Measurements from ENCODE around the gene MTO1.
"Not testable (repeated sequence)": the region's sequence is repeated elsewhere in the genome, so short reads cannot be mapped to it uniquely, and the experiment has no call there.

The MTO1 gene

DNA sequence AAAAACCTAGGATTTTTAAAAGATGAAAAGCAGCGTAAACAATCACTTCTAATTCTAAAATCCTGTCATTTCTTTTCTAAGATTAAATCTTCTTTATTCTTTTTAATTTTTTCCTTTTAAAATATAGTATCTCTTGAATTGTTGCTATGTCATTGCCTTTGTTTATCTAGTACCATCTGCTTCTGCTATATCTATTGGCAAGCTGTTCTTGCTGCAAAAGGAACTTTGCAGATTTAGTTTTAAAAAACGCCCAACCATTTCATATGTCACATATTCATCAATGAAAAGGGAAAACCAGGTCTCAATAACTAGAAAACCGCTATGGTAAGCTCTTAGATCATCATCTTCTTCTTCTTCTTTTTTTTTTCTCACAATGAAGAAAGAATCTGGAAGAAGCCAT lies 70.8 kb downstream of the MTO1 start:
- DNase-seq = no peak

DNA sequence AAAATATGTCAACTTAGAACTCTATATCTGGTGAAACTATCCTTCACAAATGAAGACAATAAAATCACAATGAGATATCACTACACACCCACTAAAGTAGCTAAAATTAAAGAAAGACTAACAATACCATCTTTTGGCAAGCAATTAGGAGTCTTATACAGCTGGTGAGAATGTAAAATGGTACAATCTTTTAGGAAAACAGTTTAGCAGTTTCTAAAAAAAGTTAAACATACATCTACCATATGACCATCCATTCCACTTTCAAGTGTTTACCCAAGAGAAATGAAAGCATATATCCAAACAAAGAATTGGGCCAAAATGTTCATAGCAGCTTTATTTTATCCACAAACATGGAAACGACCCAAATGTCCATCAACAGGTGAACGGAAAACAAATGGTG lies 73.1 kb downstream of the MTO1 start:
- no peak for DNase-seq

DNA sequence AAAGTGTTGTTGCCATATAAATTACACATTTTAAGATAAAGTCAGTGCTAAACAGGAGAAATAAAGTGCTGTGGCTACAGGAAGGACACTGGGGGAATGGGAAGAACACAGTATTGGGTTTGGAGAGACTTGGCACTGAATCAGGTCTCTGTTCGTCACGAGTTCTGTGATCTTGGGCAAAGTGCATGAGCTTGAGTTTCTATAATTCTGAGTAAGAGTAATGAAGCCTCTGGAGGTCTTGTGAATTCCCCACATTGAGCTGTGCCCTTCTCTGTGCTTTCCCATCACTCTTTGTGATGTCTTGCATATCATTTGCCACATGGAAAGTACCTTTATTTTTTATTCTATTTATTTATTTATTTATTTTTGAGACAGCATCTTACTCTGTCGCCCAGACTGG lies 76.1 kb downstream of the MTO1 start:
- DNase-seq = no peak

DNA sequence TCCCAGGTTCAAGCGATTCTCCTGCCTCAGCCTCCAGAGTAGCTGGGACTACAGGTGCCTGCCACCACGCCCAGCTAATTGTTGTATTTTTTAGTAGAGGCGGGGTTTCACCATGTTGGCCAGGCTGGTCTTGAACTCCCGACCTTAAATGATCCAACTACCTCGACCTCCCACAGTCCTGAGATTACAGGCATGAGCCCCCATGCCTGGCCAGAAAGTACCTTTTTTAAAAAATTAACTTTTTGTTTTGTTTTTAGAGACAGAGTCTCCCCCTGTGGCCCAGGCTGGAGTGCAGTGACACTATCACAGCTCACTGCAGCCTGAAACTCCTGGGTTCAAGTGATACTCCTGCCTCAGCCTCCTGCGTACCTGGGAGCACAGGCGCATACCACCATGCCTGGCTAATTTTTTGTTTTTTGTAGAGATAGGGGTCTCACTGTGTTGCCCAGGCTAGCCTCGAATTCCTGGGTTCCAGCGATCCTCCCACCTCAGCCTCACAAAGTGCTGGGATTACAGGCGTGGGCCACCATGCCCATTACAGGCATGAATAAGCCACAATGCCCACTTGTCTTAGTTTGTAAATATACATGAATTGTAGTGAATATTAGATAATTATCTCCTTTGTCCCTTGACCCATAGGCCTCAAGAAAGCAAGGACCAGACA lies 76.7 kb downstream of the MTO1 start:
- no peak for DNase-seq

DNA sequence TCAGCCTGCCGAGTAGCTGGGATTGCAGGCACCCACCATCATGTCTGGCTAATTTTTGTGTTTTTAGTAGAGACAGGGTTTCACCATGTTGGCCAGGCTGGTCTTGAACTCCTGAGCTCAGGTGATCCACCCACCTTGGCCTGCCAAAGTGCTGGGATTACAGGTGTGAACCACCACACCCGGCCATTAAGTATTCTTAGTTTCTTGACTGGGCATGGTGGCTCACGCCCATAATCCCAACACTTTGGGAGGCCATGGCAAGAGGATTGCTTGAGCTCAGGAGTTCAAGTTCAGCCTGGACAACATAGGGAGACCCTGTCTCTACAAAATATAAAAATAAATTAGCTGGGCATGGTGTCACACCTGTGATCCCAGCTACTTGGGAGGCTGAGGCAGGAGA lies 80.9 kb downstream of the MTO1 start:
- not testable (repeated sequence) for DNase-seq

DNA sequence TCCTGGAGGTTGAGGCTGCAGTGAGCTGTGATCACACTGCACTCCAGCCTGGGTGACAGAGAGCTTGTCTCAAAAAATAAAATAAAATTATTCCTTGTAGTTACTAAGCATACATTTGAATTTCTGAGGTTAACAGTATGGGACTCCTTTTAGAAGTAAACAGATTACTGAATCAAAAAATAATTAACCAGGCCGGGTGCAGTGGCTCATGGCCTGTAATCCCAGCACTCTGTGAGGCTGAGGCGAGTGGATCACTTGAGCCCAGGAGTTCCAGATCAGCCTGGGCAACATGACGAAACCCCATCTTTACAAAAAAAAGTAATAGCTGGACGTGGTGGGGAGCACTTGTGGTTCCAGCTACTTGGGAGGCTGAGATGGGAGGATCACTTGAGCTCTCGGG lies 81.4 kb downstream of the MTO1 start:
- no peak for DNase-seq

DNA sequence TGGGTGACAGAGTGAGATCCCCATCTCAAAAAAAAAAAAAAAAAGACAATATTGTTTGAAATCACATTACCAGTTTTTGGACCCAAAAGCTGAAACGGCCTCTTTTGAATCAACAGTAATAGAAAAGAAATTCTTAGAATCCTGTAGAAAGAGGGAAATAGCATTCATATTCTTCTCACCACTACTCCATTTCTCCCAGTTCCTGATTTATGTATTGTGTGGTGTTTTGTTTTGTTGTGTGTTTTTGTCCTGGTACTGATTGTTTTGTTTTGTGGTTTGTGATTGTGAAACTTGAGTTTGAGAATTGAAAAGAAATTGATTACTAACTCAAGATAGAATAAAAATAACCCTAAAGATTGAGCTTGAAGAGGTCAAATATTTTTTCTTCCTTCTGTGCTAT lies 85.5 kb downstream of the MTO1 start:
- DNase-seq = no peak

DNA sequence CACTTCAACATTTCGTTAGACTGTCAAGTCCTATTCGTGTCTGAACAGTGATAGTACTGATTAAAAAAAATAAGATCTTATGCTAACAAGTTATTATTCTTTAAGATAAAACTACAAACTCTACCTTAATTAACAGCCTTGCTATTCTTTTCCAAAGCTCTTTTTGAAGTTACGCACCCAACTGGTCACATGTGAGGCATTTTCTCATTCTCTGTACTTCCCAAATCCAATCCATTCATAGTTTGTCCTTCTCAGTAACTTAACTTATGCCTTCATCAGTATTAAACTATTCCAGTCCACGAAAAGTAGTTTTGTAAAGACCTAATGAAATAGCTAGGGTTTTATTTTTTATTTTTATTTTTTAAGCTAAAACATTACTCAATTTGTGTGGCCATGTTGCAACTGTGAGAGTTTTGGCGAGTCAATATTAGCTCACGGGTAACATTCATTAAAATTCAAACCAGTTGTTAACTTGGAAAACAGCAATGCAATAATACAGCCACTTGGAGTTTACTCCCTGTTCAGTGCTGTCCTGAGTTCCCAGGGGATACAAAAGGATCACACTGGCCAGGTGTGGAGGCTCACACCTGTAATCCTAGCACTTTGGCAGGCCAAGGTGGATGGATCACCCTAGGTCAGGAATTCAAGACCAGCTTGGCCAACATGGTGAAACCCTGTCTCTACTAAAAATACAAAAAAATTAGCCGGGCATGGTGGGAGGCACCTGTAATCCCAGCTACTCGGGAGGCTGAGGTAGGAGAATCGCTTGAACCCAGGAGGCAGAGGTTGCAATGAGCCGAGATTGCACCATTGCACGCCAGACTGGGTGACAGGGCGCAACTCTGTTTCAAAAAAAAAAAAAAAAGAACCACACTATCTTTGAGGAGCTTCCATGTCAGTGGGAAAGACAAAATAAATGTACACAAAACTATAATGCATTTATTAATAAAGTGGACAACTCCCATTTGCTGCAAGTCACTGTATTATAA lies 87.2 kb downstream of the MTO1 start:
- DNase-seq = no peak

DNA sequence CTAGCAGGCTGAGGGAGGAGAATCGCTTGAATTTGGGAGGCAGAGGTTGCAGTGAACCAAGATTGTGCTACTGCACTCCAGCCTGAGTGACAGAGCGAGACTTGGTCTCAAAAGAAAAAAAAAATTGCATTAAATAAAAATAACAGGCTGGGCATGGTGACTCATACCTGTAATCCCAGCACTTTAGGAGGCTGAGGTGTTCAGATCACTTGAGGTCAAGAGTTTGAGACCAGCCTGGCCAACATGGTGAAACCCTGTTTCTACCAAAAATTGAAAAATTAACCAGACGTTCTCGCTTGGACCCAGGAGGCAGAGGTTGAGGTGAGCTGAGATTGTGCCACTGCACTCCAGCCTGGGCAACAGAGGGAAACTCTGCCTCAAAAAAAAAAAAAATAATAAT lies 89.6 kb downstream of the MTO1 start:
- DNase-seq = not testable (repeated sequence)

DNA sequence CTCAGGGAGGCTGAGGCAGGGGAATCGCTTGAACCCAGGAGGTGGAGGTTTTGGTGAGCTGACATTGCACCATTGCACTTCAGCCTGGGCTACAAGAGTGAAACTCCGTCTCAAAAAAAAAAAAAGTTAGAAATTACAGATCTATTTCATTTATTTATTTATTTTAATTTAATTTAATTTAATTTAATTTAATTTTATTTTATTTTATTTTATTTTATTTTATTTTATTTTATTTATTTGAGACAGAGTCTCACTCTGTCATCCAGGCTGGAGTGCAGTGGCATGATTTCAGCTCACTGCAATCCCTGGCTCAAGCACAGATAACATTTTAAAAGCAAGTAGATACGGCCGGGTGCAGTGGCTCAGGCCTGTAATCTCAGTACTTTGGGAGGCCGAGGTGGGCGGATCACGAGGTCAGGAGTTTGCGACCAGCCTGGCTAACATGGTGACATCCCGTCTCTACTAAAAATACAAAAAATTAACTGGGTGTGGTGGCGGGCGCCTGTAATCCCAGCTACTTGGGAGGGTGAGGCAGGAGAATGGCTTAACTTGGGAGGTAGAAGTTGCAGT lies 93.9 kb downstream of the MTO1 start:
- not testable (repeated sequence) for DNase-seq

DNA sequence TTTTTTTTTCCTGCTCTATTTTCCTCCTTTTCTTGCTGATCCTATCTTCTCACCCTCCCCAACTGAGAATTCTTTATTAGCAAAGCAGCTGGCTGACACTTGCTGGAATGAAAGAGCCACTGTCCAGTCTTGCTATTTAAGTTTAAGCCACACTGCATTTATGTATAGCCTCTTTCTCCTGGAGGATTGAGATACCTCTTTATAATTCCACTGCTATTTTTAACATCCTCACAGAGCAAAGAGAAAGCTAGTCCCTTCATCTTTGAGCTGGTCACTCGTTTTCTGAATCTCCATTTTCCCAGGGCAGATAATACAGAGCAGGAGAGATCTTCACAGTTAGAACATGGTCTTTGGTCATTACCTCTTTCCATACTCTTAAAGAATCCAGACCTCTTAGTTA lies 95.3 kb downstream of the MTO1 start:
- DNase-seq = no peak
